ENCODE data around the gene MTPN. TPM values are rescaled to one million over a fixed set of nuclear protein-coding genes. Genes with fewer than 3 reads are reported as not detected.

The MTPN gene, protein sequence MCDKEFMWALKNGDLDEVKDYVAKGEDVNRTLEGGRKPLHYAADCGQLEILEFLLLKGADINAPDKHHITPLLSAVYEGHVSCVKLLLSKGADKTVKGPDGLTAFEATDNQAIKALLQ
- 171 TPM for total RNA-seq

DNA sequence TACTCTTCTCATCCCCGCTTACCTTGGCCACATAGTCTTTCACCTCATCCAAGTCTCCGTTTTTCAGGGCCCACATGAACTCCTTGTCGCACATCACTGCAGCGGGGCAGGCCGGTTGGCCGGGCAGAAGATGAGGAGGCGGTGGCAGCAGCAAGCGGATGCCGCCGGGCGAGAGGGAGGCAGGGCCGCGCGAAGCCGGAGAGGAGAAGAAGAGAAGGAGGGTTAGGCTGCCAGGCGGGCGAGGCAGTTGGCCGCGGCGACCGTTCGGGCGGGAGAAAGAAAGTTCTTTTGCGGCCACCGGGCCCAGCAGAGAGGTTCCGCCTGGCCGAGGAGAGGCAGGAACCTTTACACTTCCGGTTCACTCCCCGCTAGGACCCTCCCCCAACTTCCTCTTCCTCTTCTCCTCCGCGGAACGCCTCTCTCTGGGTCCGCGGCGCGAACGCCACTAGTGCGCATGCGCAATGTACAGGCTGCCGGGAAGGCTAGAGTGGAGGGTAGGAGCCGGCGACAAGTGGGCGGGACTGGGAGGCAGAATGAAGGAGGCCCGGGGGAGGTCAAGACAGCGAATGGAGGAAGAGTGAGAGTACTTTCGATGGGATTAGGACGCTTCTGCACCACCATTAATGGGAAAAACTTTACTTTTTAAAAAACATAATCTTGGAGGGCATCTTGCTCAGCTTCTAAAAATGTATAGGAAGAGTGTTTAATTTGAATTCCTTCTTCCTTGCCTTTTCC lies at the start of gene MTPN:
MTPN (minus strand) TSS at position 353 of the 735 bp plus-strand sequence; CDS start at position 94, 259 bp downstream.
- DNase-seq = peak; percentile 98

DNA sequence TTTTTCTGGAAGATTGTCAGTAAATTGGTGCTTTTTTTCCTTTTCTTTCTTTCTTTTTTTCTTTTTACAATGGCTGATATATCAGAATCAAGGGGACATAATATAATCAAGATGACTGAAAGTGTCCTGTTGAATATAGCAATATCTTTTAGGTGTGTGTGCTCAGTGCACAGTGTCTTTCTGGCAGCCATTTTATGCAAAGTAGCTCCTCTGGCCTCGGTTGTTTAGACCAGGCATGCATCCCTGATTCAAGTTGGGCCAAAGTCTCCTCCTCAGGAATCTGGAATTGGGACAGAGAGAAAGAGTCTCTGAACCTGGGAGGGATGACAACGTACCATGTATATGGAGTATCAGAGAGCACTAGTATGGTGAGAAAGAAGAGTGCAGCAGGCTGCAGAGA lies 49.0 kb upstream of the MTPN start:
- DNase-seq = no peak

DNA sequence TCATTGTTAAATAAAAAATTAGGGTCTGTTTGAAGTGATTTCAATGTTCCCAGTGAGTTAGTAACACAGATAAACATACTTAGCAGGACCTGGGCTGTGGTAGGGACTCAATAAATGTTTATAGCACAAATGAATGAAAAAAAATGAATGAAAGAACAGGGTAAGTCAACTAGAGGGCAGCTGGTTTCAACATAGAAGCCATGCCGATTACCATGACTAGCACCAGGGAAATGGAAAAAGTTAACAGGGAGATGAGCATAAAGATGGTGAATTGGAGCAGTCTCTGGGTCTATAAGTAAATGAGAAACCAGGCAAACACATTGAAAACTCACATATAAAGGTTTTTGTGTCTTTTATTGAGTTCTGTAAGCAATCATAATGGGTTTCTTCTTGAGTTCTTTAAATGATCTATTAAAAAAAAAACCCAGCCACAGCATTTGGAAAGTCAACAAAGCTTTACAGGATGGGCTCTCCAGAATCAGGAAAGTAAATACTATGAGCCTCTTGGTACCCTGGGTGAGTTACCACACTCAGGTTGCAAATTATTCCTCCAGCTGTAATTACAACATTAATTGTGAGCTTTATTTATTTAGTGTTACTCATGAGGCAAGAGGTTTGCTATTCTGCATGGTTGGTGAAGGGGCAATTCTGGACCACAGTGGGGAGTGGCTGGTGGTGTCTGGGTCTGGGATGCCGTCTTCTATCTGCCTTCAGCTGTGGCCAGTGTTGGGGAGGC lies 46.1 kb upstream of the MTPN start:
- DNase-seq = no peak

DNA sequence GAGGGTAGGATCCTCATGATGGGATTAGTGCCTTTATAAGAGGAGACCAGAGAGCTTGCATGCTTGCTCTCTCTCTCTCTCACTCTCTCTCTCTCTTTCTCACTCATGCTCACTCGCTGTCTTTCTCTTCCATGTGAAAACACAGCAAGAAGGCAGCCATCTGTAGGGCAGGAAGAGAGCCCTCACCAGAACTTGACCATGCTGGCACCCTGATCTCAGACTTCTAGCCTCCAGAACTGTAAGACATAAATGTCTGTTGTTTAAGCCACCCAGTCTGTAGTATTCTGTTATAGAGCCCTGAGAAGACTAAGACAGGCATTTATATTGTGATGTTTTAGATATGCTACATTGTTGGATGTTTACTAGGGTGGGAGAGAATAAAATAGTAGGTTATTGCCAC lies 43.4 kb upstream of the MTPN start:
- DNase-seq = no peak

DNA sequence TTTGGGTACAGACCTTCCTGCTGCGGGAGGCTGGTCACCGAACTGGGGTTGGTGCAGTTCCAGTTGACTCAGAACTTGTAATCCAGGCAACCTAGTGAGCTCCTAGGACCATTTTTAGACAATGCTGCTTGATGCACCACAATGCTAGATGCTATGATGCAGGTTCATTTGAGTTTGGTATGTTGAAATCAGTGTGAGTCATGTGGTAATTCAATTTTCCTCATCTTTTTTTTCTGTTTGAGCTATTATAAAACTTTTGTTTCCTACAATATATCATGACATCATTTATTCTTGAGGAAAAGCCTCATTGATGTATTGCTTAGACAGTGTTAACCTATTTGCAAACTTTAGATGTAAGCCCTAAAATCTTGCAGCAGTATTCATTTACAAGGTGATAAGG lies 40.9 kb upstream of the MTPN start:
- DNase-seq = no peak

DNA sequence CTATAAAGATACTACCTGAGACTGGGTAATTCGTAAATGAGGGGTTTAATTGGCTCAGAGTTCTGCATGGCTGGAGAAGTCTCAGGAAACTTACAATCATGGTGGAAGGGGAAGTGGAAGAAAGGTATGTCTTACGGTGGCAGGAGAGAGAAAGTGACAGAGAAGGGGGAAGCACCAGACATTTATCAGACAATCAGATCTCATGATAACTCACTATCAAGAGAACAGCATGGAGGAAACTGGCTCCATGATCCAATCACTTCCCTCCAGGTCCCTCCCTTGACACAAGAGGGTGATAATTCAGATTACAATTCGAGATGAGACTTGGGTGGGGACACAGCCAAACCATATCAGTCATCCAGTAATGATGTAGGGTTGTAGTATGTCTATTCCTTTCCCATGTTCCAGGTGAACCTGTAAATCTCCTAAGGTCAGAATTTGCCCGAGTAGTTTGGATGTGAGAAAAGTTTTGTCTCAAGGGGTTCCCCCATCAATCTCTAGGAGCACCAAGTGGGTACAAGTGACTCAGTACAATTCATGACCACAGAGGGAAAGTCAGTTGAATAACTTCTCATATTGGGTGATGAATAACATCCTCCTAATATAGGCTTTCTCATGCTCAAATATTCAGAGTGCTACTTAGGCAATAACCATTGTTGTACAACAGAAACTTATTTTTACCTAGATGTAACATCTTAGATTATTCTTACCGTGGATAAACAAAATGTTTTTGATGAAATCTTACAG lies 39.7 kb upstream of the MTPN start:
- DNase-seq = no peak

DNA sequence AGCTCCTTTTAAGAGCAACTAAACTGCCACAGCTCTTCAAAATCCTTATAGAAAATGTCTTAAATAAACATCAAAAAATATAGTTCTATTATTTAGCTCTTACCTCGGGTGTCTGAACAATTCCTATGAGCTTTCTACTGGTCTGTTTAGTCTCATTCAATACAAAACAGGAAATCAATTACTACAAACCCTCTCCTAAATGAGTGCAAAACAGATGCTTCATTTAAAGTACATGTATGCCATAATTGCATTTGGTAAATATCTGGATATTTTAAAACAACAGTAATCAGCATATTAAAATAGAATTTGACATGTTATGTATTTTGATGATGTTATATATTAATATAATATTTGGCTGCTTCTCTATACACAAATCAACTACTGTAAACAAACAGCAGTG lies 38.5 kb upstream of the MTPN start:
- DNase-seq = no peak

DNA sequence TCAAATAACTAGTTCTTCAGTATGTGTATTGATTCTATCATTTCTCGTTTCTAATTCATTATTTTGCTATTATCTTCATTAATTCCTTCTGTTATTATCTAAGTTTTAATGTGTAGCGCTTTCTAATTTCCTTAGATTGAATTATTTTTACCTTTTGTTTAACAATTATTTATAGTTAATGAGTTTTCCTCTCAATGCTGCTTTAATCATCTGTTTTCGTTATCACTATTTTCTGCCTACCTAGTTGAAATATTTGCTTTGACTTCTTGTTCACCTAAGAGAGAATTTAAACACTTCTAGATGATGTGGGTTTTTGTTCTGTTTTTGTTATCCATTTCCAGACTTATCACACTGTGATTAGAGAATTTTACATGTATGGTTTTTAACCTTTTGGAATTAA lies 37.5 kb upstream of the MTPN start:
- no peak for DNase-seq

DNA sequence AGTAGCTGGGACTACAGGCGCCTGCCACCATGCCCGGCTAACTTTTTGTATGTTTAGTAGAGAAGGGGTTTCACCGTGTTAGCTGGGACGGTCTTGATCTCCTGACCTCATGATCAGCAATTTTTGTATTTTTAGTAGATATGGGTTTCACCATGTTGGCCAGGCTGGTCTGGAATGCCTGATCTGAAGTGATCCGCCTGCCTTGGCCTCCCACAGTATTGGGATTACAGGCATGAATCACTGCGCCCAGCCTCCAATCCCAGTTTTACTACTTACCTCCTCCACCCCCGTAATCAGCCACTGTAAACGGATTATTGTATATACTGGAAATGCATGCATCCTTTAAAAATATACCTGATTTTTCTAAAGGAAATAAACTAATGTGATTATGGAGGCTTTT lies 35.1 kb upstream of the MTPN start:
- DNase-seq = no peak

DNA sequence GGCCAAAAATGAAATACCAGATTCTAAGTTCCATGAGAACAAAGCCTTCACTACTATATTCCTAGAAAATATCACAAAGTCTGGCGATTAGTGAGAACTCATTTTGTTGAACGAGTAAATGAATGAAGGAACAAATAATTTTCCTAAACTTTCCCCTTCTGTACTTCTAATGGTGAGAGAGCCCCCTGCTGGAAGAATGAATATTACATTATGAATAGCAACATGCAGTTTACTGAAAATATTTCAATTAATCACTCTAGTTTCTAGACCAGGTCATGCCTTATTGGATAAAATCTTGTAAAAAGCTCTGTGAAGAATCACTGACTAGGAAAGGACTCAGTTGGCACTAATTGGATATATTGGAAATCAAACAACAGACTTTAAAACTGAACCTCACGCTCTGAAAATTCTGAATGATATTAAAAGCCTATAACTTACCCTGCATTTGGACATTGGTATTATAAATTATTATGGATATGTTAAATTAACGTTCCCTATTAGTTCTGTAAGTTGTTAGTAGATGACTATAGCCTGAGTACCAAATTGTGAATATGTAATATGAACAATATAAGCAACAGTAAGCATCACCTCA lies 32.4 kb upstream of the MTPN start:
- no peak for DNase-seq

DNA sequence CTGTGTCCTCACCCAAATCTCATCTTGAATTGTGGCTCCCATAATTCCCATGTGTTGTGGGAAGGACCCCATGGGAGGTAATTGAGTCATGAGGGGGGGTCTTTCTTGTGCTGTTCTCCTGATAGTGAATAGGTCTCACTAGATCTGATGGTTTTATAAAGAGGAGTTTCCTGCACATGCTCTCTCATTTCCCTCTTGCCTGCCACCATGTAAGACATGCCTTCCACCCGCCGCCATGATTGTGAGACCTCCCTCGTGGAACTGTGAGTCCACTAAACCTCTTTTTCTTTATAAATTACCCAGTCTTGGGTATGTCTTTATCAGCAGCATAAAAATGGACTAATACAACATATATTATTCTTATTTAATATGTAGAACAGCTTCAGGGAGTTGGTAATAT lies 29.0 kb upstream of the MTPN start:
- DNase-seq = no peak

DNA sequence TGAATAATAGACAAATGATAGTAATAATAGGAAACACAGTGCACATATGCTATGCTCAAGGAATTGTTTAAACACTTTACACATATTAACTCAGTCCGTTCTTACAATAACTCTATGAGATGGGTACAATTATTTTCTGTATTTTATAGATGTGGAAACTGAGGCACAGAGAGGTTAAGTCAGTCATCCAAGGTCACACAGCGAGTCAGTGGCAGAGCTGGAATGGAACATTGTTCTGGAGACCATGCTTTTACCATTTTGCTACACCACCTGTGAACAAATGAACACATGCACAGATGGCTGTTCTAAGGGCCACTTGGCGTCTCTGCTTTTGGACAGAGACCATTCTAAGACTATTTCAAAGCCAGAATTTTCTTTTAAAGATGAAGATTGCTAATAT lies 26.9 kb upstream of the MTPN start:
- no peak for DNase-seq

DNA sequence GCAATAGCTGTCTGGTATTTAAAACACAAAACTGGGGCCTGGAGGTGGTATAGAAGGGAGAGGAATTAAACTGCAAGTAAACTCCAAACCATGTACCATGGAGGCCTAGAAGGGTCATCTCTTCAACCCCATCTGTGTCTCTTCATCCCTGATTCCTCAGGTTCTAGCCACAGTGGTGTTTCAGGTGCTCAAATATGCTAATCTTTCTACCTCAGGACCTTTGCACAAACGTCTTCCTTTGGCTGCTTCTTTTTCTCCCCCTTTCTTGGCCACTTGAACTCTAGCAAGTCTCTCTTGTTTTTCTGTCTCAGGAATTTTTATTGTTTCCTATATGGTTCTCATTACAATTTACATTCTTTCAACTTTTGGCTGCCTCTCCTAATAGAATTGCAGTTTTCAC lies 25.6 kb upstream of the MTPN start:
- DNase-seq = no peak

DNA sequence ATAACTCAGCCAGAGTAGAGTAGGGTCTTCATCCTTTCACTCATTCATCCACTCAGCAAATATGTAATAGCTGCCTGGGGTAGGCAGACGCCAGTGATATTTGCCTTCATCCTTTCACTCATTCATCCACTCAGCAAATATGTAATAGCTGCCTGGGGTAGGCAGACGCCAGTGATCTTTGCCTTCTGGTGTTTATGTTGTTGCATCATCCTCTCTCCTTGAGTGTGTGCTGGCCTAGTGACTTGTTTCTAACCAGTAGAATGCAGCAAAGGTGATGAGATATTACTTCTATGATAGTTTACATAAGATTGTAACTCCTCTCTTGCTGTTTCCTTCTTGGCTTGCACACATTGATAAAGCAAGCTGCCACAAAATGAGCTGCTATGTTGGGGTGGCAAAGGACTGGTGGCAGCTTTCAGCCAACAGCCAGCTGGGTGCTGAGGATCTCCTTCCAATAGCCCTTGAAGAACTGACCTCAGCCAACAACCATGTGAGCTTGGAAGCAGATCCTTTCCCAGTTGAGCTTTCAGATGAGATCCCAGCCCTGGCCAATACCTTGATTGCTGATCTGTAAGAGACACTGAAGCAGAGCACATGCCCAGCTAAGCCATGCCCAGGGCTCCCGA lies 23.2 kb upstream of the MTPN start:
- DNase-seq = no peak

DNA sequence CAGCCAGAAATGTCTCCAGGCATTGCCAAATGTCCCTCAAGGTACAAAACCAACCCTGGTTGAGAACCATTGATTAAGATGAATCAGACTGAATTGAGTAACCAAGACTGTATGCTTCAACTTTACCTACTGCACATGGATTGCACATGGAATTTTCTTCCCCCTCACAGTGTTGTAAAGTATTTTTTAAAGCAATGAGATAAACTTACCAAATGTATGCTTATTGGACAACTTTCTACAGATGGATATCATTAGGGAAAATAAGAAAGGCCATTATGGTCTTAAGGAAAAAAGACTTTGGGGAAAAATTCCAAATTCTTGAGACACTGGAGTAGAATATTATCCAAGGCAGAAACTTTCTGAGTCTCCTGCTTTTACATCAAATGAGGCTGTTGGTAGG lies 20.9 kb upstream of the MTPN start:
- no peak for DNase-seq

DNA sequence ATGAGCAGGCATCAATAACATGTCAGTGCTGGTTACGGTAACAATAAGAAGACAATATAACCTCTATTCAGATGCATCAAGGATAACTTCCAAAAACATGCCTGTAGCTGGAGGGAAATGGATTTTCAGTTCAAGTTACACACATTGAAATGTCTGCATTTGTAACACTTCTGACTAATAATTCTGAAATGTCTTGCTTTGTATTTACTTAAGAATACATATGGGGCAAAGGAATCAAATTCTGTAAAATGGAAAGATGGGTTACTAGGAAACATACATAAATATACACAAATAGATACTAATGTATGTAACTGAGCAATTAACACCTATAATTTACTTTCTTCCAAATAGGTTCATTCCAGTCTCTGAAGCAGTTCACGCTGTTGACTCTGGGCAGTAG lies 18.6 kb upstream of the MTPN start:
- no peak for DNase-seq

DNA sequence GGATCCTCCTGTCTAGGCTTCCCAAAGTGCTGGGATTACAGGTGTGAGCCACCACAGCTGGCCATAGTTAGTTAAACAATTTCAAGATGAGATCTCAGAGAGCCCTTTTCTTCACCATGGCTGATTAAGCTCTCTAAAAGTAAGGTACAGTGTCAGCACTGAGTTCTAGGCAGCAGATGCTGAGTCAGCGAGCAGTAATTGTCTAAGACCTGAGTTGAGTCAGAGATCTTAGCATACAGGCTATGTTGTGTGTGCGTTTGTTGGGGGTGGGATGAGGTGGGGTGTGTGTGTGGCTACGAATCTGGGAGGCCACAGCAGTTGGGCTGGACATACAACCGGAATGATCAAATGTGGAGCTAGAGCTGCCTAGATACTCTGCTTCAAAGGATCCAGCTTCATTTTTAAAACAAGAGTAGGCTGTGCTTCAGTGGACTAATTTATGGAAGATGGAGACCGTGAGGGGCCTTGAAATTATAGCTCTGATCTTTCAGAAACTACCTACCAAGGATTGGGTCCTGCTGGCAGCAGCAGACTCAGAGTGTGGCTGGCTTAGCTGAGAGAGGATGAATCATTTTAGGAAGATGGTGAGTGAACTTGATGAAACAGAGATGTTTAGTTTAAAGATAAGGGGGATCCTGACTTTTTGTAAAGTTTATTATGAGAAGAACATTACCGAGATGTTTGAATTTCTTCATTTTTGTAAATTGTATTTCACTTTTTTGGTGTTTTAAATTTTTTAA lies 17.5 kb upstream of the MTPN start:
- DNase-seq = no peak

DNA sequence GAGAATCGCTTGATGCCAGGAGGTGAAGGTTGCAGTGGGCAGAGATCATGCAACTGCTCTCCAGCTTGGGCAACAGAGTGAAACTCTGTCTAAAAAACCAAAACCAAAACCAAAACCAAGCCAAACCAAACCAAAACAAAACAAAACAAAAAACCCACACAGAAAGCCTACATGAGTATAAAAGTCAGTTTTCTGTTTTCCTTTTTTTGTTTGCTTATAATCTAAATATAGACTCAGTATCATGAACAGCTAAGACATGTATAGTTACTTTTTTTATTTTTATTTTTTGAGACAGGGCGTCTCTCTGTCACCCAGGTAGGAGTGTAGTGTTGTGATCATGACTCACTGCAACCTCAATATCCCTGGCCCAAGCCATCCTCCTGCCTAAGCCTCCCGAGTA lies 16.8 kb upstream of the MTPN start:
- no peak for DNase-seq

DNA sequence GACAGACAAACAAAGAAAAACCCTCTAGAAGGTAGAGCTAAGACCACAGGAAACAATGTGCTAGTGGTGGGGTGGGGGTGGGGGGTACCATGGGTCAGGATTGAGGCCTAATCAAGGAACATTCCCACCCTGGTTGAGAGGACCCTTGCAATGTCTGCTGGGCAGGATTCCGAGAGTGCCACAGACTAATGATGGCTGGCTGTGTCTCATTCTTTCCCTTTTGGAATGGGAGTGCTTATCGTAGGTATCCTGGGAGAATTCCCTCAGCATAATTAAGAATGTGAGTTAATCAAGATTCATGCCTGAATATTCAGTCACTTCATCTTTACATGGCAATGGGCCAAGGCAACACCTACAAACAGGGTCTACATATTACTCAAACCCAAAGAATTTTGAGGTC lies 14.7 kb upstream of the MTPN start:
- DNase-seq = no peak

DNA sequence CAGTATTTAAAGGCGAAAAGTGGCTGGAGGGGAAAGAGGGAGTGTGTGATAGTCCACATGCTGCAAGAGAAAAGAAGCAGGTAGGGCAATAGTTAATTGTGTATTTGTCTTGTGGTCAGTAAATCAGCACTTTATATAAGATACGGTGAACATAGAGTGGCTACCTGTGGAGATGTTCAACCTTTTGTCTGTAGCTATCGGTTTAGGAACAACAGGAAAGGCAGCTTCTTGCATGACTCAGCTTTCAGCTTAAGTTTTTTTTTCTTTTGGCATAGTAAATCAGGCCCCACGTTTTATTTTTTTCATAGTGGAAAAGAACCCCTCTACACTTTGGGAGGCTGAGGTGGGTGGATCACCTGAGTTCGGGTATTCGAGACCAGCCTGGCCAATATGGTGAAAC lies 14.2 kb upstream of the MTPN start:
- no peak for DNase-seq

DNA sequence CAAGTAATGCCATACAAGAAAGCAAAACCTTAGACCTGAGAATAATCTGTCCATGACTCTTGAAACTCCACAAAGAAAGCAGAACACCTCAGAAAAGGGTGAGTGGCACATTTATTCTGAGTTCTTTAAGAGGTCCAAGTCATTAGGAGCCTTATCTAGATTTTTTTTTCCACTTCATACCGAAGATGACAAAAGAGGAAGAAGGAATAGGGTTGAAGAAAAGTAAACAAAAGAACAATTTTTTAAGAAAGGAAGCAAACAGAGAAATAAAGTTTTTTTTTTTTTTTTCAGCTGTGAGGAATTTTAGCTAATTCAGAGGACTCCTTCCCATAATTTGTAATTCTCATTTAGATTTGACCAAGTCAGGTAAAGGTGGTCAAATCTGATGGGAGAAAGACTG lies 13.1 kb upstream of the MTPN start:
- no peak for DNase-seq
